AG04450 (cell line): ENCODE measurements around the gene NAA20. TPM values are rescaled to one million over a fixed set of nuclear protein-coding genes. Genes with fewer than 3 reads are reported as not detected.
A peak's percentile ranks its signal among the peaks of the same experiment; 100 is the strongest.
"Not testable (repeated sequence)": the region's sequence is repeated elsewhere in the genome, so short reads cannot be mapped to it uniquely, and the experiment has no call there.

ENCODE experiments used
- CTCF ChIA-PET: fragments of 300-600, 350-600 bp; formaldehyde crosslinking; extraction: SDS; loops from one replicate; lab custom pipeline; 2022; ENCODE audit warnings: antibody characterized with exemption, inconsistent platforms; lab: Charles Lee
- POLR2A ChIA-PET: fragments of 350-600 bp; formaldehyde crosslinking; extraction: SDS; loops from one replicate; lab custom pipeline; 2021; ENCODE audit warnings: antibody characterized with exemption, inconsistent platforms; lab: Yijun Ruan, JAX
- DNase-seq: peaks from one replicate; pipeline ENCODE4 v3.0.0-alpha.2; 2011; ENCODE audit warnings: low read depth, low spot score
- H3K27ac ChIP-seq: one replicate; pipeline ENCODE4 v1.5.1; 2012; ENCODE audit warnings: low read depth, low read length, control low read depth
- H3K27me3 ChIP-seq: one replicate; pipeline ENCODE4 v1.6.0; 2012; ENCODE audit warnings: low read length; ENCODE audit not compliant: control insufficient read depth, insufficient read depth
- H3K4me3 ChIP-seq: 2 replicates; pipeline ENCODE4 v1.5.1; 2011; ENCODE audit warnings: mild to moderate bottlenecking, low read depth, low read length, control low read depth
- H3K9me3 ChIP-seq: 2 replicates; pipeline ENCODE4 v1.5.1; 2012; ENCODE audit warnings: low read length; ENCODE audit not compliant: control insufficient read depth, insufficient read depth
- CTCF ChIP-seq: IDR thresholded peaks from 2 replicates; pipeline ENCODE4 v1.5.1; 2011; ENCODE audit warnings: low read depth, low read length, control low read depth, inconsistent platforms
- polyA plus RNA-seq: library from polyadenylated mRNA; depleted of rRNA; stranded (reverse); fragments of >200 nt; gene quantifications from 2 replicates; pipeline ENCODE4 v1.2.3, GENCODE V29; 2011

Gene NAA20
- polyA plus RNA-seq, 1 experiment = 85.1 TPM

- Histone ChIP-seq H3K4me3 (no peak overlapping the region), H3K27me3 (no peaks in the 10 kb centered on the region), H3K27ac (peak overlapping the region; percentile 49), H3K9me3 (no peaks in the 10 kb centered on the region)
- DNase-seq = no peak
- CTCF ChIA-PET = interaction anchor here (0.7 to 3.4 kb wide), 3 partner anchors 9 to 310 kb away, joined by 3 to 19 read pairs (median 4); no protein-coding TSS in a partner anchor
- no peak for TF ChIP-seq CTCF
- POLR2A ChIA-PET = interaction anchor here (0.6 to 1.7 kb wide), 5 partner anchors 7 to 1309 kb away, joined by 3 to 9 read pairs (median 5); partner anchors contain the start of gene RIN2
Observed at GRCh38 chr20:20003031-20003954, 13.9 kb upstream of the NAA20 start.

GRCh38 chr20:20003955-20004322 is 13.2 kb upstream of the NAA20 start:
- not testable (repeated sequence) for H3K27ac ChIP-seq

GRCh38 chr20:20005342-20005741 is 11.8 kb upstream of the NAA20 start:
- Histone ChIP-seq H3K27ac (no peak overlapping the region), H3K4me3 (no peak overlapping the region), H3K9me3 (no peaks in the 10 kb centered on the region), H3K27me3 (no peaks in the 10 kb centered on the region)
- CTCF ChIA-PET = interaction anchor here (0.7 to 3.4 kb wide), 5 partner anchors 11 to 219 kb away, joined by 3 to 19 read pairs (median 3); partner anchors contain the start of gene NAA20
- no peak for DNase-seq
- POLR2A ChIA-PET = no interaction called here
- no peak for TF ChIP-seq CTCF

More at GRCh38 chr20:20003955-20004322, 13.2 kb upstream of the NAA20 start:
- not testable (repeated sequence) for H3K27me3 ChIP-seq, H3K4me3 ChIP-seq, DNase-seq, H3K9me3 ChIP-seq
- ChIA-PET CTCF (interaction anchor here (1.3 to 3.4 kb wide), 3 partner anchors 10 to 311 kb away, joined by 3 to 19 read pairs (median 12); partner anchors contain the start of gene NAA20), POLR2A (interaction anchor here (0.6 kb wide), 1 partner anchor 34 kb away, joined by 4 read pairs; no protein-coding TSS in a partner anchor)

- ChIA-PET POLR2A (interaction anchor here (0.7 to 1.9 kb wide), 4 partner anchors 16 to 261 kb away, joined by 3 to 12 read pairs (median 3); no protein-coding TSS in a partner anchor), CTCF (interaction anchor here (0.5 to 1.3 kb wide), 4 partner anchors 15 to 650 kb away, joined by 3 to 5 read pairs (median 4); no protein-coding TSS in a partner anchor)
- no peak for DNase-seq
- no peak for TF ChIP-seq CTCF
- no peaks in the 10 kb centered on the region for H3K27me3 ChIP-seq
- no peaks in the 10 kb centered on the region for H3K9me3 ChIP-seq
- H3K27ac ChIP-seq = peak overlapping the region; percentile 11
- H3K4me3 ChIP-seq = no peak overlapping the region
Observed at GRCh38 chr20:20009784-20010253, 7.3 kb upstream of the NAA20 start.

GRCh38 chr20:20010639-20011500 is 6.3 kb upstream of the NAA20 start:
- TF ChIP-seq CTCF = no peak
- CTCF ChIA-PET = interaction anchor here (0.6 to 1.3 kb wide), 2 partner anchors 16 to 815 kb away, joined by 3 read pairs; no protein-coding TSS in a partner anchor
- POLR2A ChIA-PET = interaction anchor here (1.0 to 1.9 kb wide), 4 partner anchors 8 to 37 kb away, joined by 3 to 12 read pairs (median 6); no protein-coding TSS in a partner anchor
- H3K27me3 ChIP-seq = no peaks in the 10 kb centered on the region
- peak overlapping the region; percentile 31 for H3K4me3 ChIP-seq
- H3K27ac ChIP-seq = no peak overlapping the region
- peak; percentile 56 for DNase-seq
- H3K9me3 ChIP-seq = no peaks in the 10 kb centered on the region
